ENCODE measurements around the gene ARHGAP40. TPM values are rescaled to one million over a fixed set of nuclear protein-coding genes. Genes with fewer than 3 reads are reported as not detected.

The ARHGAP40 gene
- total RNA-seq, 2 donors from 2014 or later, result not detected

DNA sequence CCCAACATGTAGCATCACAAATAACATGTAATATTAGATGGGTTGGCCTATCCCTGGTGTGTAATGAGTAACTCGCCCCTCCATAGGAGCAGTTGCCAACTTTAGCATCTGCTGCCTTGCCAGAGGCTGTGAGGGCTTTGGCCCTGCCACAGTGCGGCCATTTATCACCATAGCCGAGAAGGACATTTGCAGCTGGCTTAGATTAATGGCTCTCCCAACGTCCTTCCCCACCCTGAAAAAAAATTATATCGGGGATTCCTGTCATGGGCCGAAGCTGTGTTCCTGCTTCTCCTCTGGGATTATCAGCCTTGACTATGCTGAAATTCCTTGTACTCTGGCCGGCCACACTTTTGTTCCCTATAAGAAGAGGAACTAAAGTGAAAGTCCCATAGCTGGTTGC is 28.2 kb upstream of the ARHGAP40 start:
- Histone ChIP-seq H3K36me3 (no peaks in the 10 kb centered on the region), H3K27me3 (no peaks in the 10 kb centered on the region), H3K9ac (ENCODE audit: low read depth in 2 of 2, low read length in 2 of 2) (no peak overlapping the region), H3K9me3 (no peaks in the 10 kb centered on the region), H3K4me3 (no peak overlapping the region), H3K4me1 (no peaks in the 10 kb centered on the region), H3K27ac (no peak overlapping the region)
- intact Hi-C loops (cut with DNase I), result no loop called here
- DNase-seq, result no peak
- no peak for TF ChIP-seq CTCF (IDR thresholded peaks at IDR 0.05)

DNA sequence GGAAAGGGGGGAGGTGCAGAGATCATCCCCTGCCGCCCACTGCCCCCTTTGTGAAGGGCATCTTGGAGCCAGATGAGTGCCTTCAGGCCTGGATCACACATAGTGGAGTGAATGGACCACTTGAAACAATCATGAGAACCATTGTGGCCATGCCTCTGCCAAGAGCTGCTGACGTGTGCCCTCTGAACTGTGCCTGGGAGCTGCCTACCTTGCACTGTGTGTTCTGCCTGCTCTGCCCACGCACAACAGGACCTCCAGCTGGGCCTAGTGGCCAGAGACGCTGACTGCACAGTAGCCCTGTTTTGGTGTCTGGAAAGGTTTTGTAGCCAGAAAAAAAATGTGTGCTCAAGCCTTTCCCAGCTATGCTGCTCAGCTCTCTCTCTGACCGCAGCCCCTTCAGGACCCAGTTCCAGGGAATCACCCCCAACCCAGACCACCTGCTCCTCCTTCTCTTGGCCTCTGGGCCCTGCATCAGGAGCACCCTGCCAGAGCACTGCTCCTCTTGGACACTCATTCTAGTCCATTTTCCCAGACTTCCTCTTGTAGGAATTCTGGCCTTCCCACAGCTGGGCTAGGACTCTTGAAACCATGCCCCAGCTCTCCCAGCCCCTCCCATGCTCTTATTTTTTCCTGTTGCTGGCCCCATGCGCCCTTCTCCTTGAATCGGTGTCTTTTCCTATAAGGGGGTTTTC is 22.2 kb upstream of the ARHGAP40 start:
- no peaks in the 10 kb centered on the region for H3K9me3 ChIP-seq
- H3K36me3 ChIP-seq, result no peaks in the 10 kb centered on the region
- H3K9ac ChIP-seq (ENCODE audit: low read depth in 2 of 2, low read length in 2 of 2), result no peak overlapping the region
- no peak for DNase-seq
- TF ChIP-seq CTCF (IDR thresholded peaks at IDR 0.05), result no peak
- H3K4me3 ChIP-seq, result no peak overlapping the region
- intact Hi-C loops (cut with DNase I), result no loop called here
- H3K27ac ChIP-seq, result no peak overlapping the region
- H3K27me3 ChIP-seq, result no peaks in the 10 kb centered on the region
- H3K4me1 ChIP-seq, result no peaks in the 10 kb centered on the region

DNA sequence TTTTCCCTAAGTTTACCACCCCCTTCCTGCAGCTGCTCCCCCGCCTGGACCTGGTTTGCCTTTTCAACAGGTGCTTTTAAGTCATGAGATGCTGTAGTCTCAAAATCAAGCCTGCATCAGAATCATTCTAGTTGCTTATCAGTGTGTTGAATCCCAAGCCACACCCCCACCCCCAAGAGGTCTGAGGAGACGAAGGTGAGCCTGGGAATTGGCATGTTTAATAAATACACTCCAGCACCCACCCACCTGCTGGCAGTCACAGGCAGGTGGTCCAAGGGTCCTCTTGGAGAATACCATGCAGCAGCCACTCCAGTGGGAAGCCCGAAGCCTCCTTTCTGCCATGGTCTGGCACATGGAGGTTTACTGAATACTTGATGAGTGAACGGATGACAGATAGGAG is 21.7 kb upstream of the ARHGAP40 start:
- Histone ChIP-seq H3K27ac (no peak overlapping the region), H3K27me3 (no peaks in the 10 kb centered on the region), H3K36me3 (no peaks in the 10 kb centered on the region), H3K9me3 (no peaks in the 10 kb centered on the region), H3K9ac (ENCODE audit: low read depth in 2 of 2, low read length in 2 of 2) (no peak overlapping the region), H3K4me3 (no peak overlapping the region), H3K4me1 (no peaks in the 10 kb centered on the region)
- TF ChIP-seq CTCF (IDR thresholded peaks at IDR 0.05), result no peak
- intact Hi-C loops (cut with DNase I), result no loop called here
- no peak for DNase-seq

DNA sequence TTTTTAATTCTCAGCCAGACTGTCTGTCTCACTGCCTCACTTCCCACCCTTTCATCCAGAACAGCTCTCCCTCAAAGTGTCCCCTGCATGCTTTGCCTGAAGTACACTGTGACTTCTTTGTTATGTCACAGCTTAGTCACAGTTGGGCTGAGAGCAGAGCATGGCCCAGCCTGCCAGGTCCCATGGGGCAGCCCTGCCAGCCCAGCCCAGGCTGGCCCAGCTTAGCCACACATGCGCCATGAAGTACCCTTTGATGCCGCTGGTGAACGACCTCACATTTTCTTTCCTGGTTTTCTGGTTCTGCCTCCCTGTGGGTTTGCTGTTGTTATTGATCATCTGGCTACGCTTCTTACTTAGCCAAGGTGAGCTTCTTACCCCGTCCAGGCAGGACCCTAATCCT is 20.6 kb upstream of the ARHGAP40 start, which contains the start of gene ADIG:
TSS of gene ADIG (plus strand) at position 185 of the 400 bp plus-strand sequence. CDS start at position 239, 54 bp downstream.
- no peak for DNase-seq
- H3K9ac ChIP-seq (ENCODE audit: low read depth in 2 of 2, low read length in 2 of 2), result no peak within 1 kb of the TSS

GRCh38 chr20:38581830-38582358 is 19.7 kb upstream of the ARHGAP40 start:
- no peak overlapping the region for H3K4me3 ChIP-seq
- TF ChIP-seq CTCF (IDR thresholded peaks at IDR 0.05), result no peak
- H3K27me3 ChIP-seq, result no peaks in the 10 kb centered on the region
- no peaks in the 10 kb centered on the region for H3K4me1 ChIP-seq
- no peak overlapping the region for H3K9ac ChIP-seq (ENCODE audit: low read depth in 2 of 2, low read length in 2 of 2)
- H3K36me3 ChIP-seq, result no peaks in the 10 kb centered on the region
- H3K9me3 ChIP-seq, result no peaks in the 10 kb centered on the region
- H3K27ac ChIP-seq, result no peak overlapping the region
- DNase-seq, result no peak
- intact Hi-C loops (cut with DNase I), result no loop called here

More for the DNA sequence above, 20.6 kb upstream of the ARHGAP40 start, which contains the start of gene ADIG:
- intact Hi-C loops (cut with DNase I), result no loop called here
- Histone ChIP-seq H3K4me1 (no peaks in the 10 kb centered on the region), H3K27me3 (no peaks in the 10 kb centered on the region), H3K9me3 (no peaks in the 10 kb centered on the region), H3K4me3 (no peak within 1 kb of the TSS), H3K27ac (no peak within 1 kb of the TSS), H3K36me3 (no peaks in the 10 kb centered on the region)
- TF ChIP-seq CTCF (IDR thresholded peaks at IDR 0.05), result no peak
